K562 treated with DMSO at 1 percent for 24 hours (cell line): ENCODE measurements around the gene PTPN6. TPM values are rescaled to one million over a fixed set of nuclear protein-coding genes. Genes with fewer than 3 reads are reported as not detected.

Experiments
- total RNA-seq: library from RNA; unstranded; fragments of 300-600 nt; gene quantifications from 2 replicates; pipeline ENCODE4 v1.2.3, GENCODE V29; 2022; ENCODE audit warnings: low read depth; ENCODE audit not compliant: insufficient read depth

PTPN6 gene
- 14.6 and 18.9 TPM in 2 replicates for total RNA-seq

DNA sequence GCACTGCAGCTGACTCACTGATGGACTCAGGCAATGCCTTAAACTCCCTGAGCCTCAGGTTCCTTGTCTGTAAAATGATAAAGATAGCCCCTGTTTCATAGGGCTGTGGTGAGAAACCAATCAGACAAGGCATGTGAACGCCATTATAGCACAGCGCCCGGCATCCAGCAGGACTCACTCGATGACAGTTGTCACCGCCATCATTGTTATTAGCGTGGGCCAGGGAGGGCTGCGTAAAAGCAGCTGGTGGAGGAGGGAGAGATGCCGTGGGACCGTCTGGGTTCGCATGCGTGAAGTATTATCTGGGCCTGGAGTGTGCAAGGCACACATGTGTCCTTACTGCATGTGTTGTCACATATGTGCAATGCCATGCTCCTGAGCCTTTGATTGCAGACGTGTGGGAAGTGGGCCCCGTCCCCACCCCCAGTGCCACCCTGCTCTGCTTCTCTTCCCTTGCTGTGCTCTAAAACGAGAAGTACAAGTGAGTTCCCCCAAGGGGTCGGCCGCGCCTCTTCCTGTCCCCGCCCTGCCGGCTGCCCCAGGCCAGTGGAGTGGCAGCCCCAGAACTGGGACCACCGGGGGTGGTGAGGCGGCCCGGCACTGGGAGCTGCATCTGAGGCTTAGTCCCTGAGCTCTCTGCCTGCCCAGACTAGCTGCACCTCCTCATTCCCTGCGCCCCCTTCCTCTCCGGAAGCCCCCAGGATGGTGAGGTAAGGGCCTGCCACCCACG is at the start of gene PTPN6:
Gene PTPN6, plus strand, starts transcription at position 546 of the 730 bp plus-strand sequence. Its CDS starts 157 bp downstream, at position 703.

GRCh38 chr12:6904280-6905276 is 46.6 kb upstream of the PTPN6 start, which contains the start of gene LRRC23:
TSS of gene LRRC23 (plus strand) at chr12:6904822. CDS start at chr12:6905634, 812 bp downstream.

GRCh38 chr12:6914246-6914946 is 36.8 kb upstream of the PTPN6 start, which contains the start of gene ENO2:
TSS of gene ENO2 (plus strand) at chr12:6914580. CDS start at chr12:6915833, 1,253 bp downstream.

GRCh38 chr12:6927379-6928021 is 23.7 kb upstream of the PTPN6 start, which contains the start of gene ATN1:
TSS of gene ATN1 (plus strand) at chr12:6927959. CDS start at chr12:6934002, 6,043 bp downstream.

GRCh38 chr12:6943722-6944380 is 7.3 kb upstream of the PTPN6 start, which contains the start of the genes C12orf57 and RNU7-1:
TSS of gene C12orf57 (plus strand) at chr12:6944022. CDS start at chr12:6944122, 100 bp downstream.
TSS of gene RNU7-1 (plus strand) at chr12:6943816.

Other genes starting within 250 kb of the PTPN6 start
- gene COPS7A, start 227.3 kb upstream of the PTPN6 start, total RNA-seq: 35.9 and 39.5 TPM in 2 replicates
- 177 and 185 TPM in 2 replicates for gene MLF2, start 198.2 kb upstream of the PTPN6 start, total RNA-seq
- 448 and 520 TPM in 2 replicates for gene PTMS, start 185.0 kb upstream of the PTPN6 start, total RNA-seq
- 0.81 and 1.1 TPM in 2 replicates for gene LAG3, start 178.8 kb upstream of the PTPN6 start, total RNA-seq
- gene CD4, start 161.8 kb upstream of the PTPN6 start, total RNA-seq: 0.10 TPM in 1 of 2 replicates, not detected in the other
- 3.4 and 5.0 TPM in 2 replicates for gene GPR162, start 129.5 kb upstream of the PTPN6 start, total RNA-seq
- 16.1 and 17.8 TPM in 2 replicates for gene P3H3, start 122.9 kb upstream of the PTPN6 start, total RNA-seq
- gene GNB3, start 110.4 kb upstream of the PTPN6 start, total RNA-seq: 1.3 and 1.7 TPM in 2 replicates
- gene CDCA3, start 100.1 kb upstream of the PTPN6 start, total RNA-seq: 26.4 and 26.9 TPM in 2 replicates
- 73.2 and 74.7 TPM in 2 replicates for gene USP5, start 99.2 kb upstream of the PTPN6 start, total RNA-seq
- gene TPI1, start 83.8 kb upstream of the PTPN6 start, total RNA-seq: 522 and 527 TPM in 2 replicates
- gene SPSB2, start 78.1 kb upstream of the PTPN6 start, total RNA-seq: 8.9 and 12.1 TPM in 2 replicates
- gene LRRC23, start 46.5 kb upstream of the PTPN6 start, total RNA-seq: 7.1 and 9.8 TPM in 2 replicates
- gene ENO2, start 36.8 kb upstream of the PTPN6 start, total RNA-seq: 36.4 and 37.6 TPM in 2 replicates
- gene ATN1, start 23.4 kb upstream of the PTPN6 start, total RNA-seq: 46.0 and 52.1 TPM in 2 replicates
- gene RNU7-1, start 7.5 kb upstream of the PTPN6 start, total RNA-seq: not detected in 2 replicates
- 433 and 493 TPM in 2 replicates for gene C12orf57, start 7.3 kb upstream of the PTPN6 start, total RNA-seq
- 260 and 269 TPM in 2 replicates for gene PHB2, start 19.3 kb downstream of the PTPN6 start, total RNA-seq
- gene EMG1, start 19.6 kb downstream of the PTPN6 start, total RNA-seq: 17.6 and 18.3 TPM in 2 replicates
- gene LPCAT3, start 67.1 kb downstream of the PTPN6 start, total RNA-seq: 26.2 and 26.8 TPM in 2 replicates
- 1.6 and 2.9 TPM in 2 replicates for gene C1S, start 109.4 kb downstream of the PTPN6 start, total RNA-seq
- 2.5 and 3.7 TPM in 2 replicates for gene C1R, start 141.1 kb downstream of the PTPN6 start, total RNA-seq
- 17.1 and 24.0 TPM in 2 replicates for gene C1RL, start 157.9 kb downstream of the PTPN6 start, total RNA-seq
- 4.4 and 5.5 TPM in 2 replicates for gene RBP5, start 177.5 kb downstream of the PTPN6 start, total RNA-seq
- gene CLSTN3, start 179.0 kb downstream of the PTPN6 start, total RNA-seq: 19.2 and 26.5 TPM in 2 replicates
- gene PEX5, start 238.3 kb downstream of the PTPN6 start, total RNA-seq: 21.2 and 22.0 TPM in 2 replicates